NCI-H2196 (cell line): Measurements from ENCODE around the gene SH2D4B.

ENCODE experiments used
- DNase-seq: peaks from one replicate; lab custom pipeline; 2025; ENCODE audit not compliant: unreplicated experiment; lab: John Stamatoyannopoulos, UW

SH2D4B gene

GRCh38 chr10:80503584-80504157, 34.0 kb upstream of the SH2D4B start:
- DNase-seq: no peak

- DNase-seq: no peak
Measured at GRCh38 chr10:80504158-80504811, 33.4 kb upstream of the SH2D4B start.

- DNase-seq: no peak
Measured at GRCh38 chr10:80504897-80505465, 32.7 kb upstream of the SH2D4B start.

GRCh38 chr10:80506189-80506575, 31.5 kb upstream of the SH2D4B start:
- no peak for DNase-seq

GRCh38 chr10:80506836-80507487, 30.7 kb upstream of the SH2D4B start:
- no peak for DNase-seq

- no peak for DNase-seq
Measured at GRCh38 chr10:80509108-80509402, 28.6 kb upstream of the SH2D4B start.

- DNase-seq: no peak
Measured at GRCh38 chr10:80509403-80510161, 28.1 kb upstream of the SH2D4B start.

GRCh38 chr10:80512031-80512526, 25.6 kb upstream of the SH2D4B start:
- no peak for DNase-seq

GRCh38 chr10:80513106-80513505, 24.6 kb upstream of the SH2D4B start:
- no peak for DNase-seq

- no peak for DNase-seq
Measured at GRCh38 chr10:80515511-80515910, 22.2 kb upstream of the SH2D4B start.

GRCh38 chr10:80515941-80516340, 21.8 kb upstream of the SH2D4B start:
- no peak for DNase-seq

GRCh38 chr10:80516506-80517075, 21.1 kb upstream of the SH2D4B start:
- DNase-seq: no peak

- no peak for DNase-seq
Measured at GRCh38 chr10:80517416-80518142, 20.1 kb upstream of the SH2D4B start.

GRCh38 chr10:80518143-80518806, 19.4 kb upstream of the SH2D4B start:
- no peak for DNase-seq

GRCh38 chr10:80518807-80519360, 18.8 kb upstream of the SH2D4B start:
- DNase-seq: no peak

GRCh38 chr10:80519936-80520650, 17.6 kb upstream of the SH2D4B start:
- no peak for DNase-seq

- DNase-seq: no peak
Measured at GRCh38 chr10:80520661-80521470, 16.8 kb upstream of the SH2D4B start.

- peak; percentile 17 for DNase-seq
Measured at GRCh38 chr10:80522756-80523363, 14.8 kb upstream of the SH2D4B start.
